GM23338 (cell line): ENCODE results near the gene TBL1XR1. TPM values are rescaled to one million over a fixed set of nuclear protein-coding genes. Genes with fewer than 3 reads are reported as not detected.

Experiments used
- ATAC-seq: fragments of 200-7000 bp; cut with Tn5 transposase; 3 replicates; pipeline ENCODE4 v1.9.1; 2020
- DNase-seq: peaks from one replicate; pipeline ENCODE4 v3.0.0-alpha.2; 2015; ENCODE audit warnings: low spot score
- H2AFZ ChIP-seq: fragments of 200-600 bp; sonication (generic); 2 replicates; pipeline ENCODE4 v1.8.0; 2016; ENCODE audit warnings: antibody characterized with exemption, mild to moderate bottlenecking, moderate library complexity
- H3F3A ChIP-seq: fragments of 200-600 bp; sonication (generic); replicated peaks from 2 replicates; pipeline ENCODE4 v1.8.0; 2017; ENCODE audit warnings: antibody characterized with exemption, mixed run types, low read depth
- H3K27ac ChIP-seq: fragments of 200-600 bp; sonication (generic); 2 replicates; pipeline ENCODE4 v1.6.1; 2016; ENCODE audit warnings: low read depth
- H3K27me3 ChIP-seq: fragments of 200-600 bp; sonication (generic); 2 replicates; pipeline ENCODE4 v1.8.0; 2016; ENCODE audit warnings: mild to moderate bottlenecking, mixed run types, moderate library complexity; ENCODE audit not compliant: insufficient read depth
- H3K36me3 ChIP-seq: fragments of 200-600 bp; sonication (generic); 2 replicates; pipeline ENCODE4 v1.8.0; 2016; ENCODE audit warnings: mild to moderate bottlenecking; ENCODE audit not compliant: insufficient read depth
- H3K4me1 ChIP-seq: fragments of 200-600 bp; sonication (generic); 2 replicates; pipeline ENCODE4 v1.8.0; 2016; ENCODE audit warnings: mild to moderate bottlenecking, moderate library complexity; ENCODE audit not compliant: insufficient read depth
- H3K4me2 ChIP-seq: fragments of 200-600 bp; sonication (generic); 2 replicates; pipeline ENCODE4 v1.7.1; 2017; ENCODE audit warnings: mixed run types
- H3K4me3 ChIP-seq: fragments of 200-600 bp; sonication (generic); 2 replicates; pipeline ENCODE4 v1.6.1; 2016; ENCODE audit warnings: mixed run types
- H3K79me2 ChIP-seq: fragments of 200-600 bp; sonication (generic); replicated peaks from 2 replicates; pipeline ENCODE4 v1.8.0; 2017; ENCODE audit warnings: mild to moderate bottlenecking; ENCODE audit not compliant: insufficient read depth
- H3K9me2 ChIP-seq: fragments of 200-600 bp; sonication (generic); 2 replicates; pipeline ENCODE4 v1.8.0; 2017; ENCODE audit not compliant: insufficient read depth
- H4K20me1 ChIP-seq: fragments of 200-600 bp; sonication (generic); replicated peaks from 2 replicates; pipeline ENCODE4 v1.8.0; 2017; ENCODE audit warnings: mild to moderate bottlenecking; ENCODE audit not compliant: insufficient read depth
- H3K27ac Mint-ChIP-seq: 2 replicates; pipeline ENCODE4 v1.8.0; 2020; ENCODE audit warnings: inconsistent platforms, mild to moderate bottlenecking, moderate library complexity, mixed read lengths
- H3K27me3 Mint-ChIP-seq: 3 replicates; pipeline ENCODE4 v1.8.0; 2022; ENCODE audit warnings: low read depth, mild to moderate bottlenecking, moderate library complexity, mixed read lengths, inconsistent platforms; ENCODE audit not compliant: insufficient read depth, poor library complexity
- H3K36me3 Mint-ChIP-seq: 3 replicates; pipeline ENCODE4 v1.8.0; 2021; ENCODE audit warnings: low read depth, mild to moderate bottlenecking, inconsistent platforms, moderate library complexity, mixed read lengths
- H3K4me1 Mint-ChIP-seq: 3 replicates; pipeline ENCODE4 v1.8.0; 2020; ENCODE audit warnings: mild to moderate bottlenecking, inconsistent platforms, mixed read lengths
- H3K4me3 Mint-ChIP-seq: 3 replicates; pipeline ENCODE4 v1.8.0; 2021; ENCODE audit warnings: moderate library complexity, mild to moderate bottlenecking, inconsistent platforms, mixed read lengths
- H3K9me3 Mint-ChIP-seq: 3 replicates; pipeline ENCODE4 v1.8.0; 2020; ENCODE audit warnings: moderate library complexity, mild to moderate bottlenecking, inconsistent platforms, mixed read lengths
- ETS1 ChIP-seq: IDR thresholded peaks from 2 replicates; pipeline ENCODE4 v1.6.1; 2016; ENCODE audit warnings: antibody characterized with exemption
- NANOG ChIP-seq: IDR thresholded peaks from 2 replicates; pipeline ENCODE4 v1.6.1; 2016; ENCODE audit warnings: antibody characterized with exemption, borderline replicate concordance
- POLR2AphosphoS5 ChIP-seq: IDR thresholded peaks from 2 replicates; pipeline ENCODE4 v1.6.1; 2016; ENCODE audit warnings: antibody characterized with exemption, low read depth
- REST ChIP-seq: IDR thresholded peaks from one replicate; pipeline ENCODE4 v1.6.1; 2018; ENCODE audit warnings: antibody characterized with exemption; ENCODE audit not compliant: unreplicated experiment
- ZNF114 ChIP-seq: fragments of 250-450 bp; sonication (Bioruptor Pico); IDR thresholded peaks from 2 replicates; pipeline ENCODE4 v1.5.0; 2020; ENCODE audit warnings: mild to moderate bottlenecking, moderate library complexity
- ZNF331 ChIP-seq: fragments of 250-450 bp; sonication (Bioruptor Pico); IDR thresholded peaks from 2 replicates; pipeline ENCODE4 v1.5.0; 2020; ENCODE audit warnings: low read depth, mild to moderate bottlenecking, moderate library complexity
- ZNF462 ChIP-seq: fragments of 250-450 bp; sonication (Bioruptor Pico); IDR thresholded peaks from 2 replicates; pipeline ENCODE4 v1.5.0; 2020; ENCODE audit warnings: mild to moderate bottlenecking, moderate library complexity
- polyA plus RNA-seq: library from polyadenylated mRNA; unstranded; fragments of >200 nt; fragmentation: Nextera tagmentation; extraction: Ambion mirVana; gene quantifications from 2 replicates; pipeline ENCODE4 v1.2.1, GENCODE V29; 2016
- total RNA-seq: library from RNA; depleted of rRNA; stranded (reverse); fragments of >200 nt; shearing (Covaris generic); gene quantifications from 2 replicates; pipeline ENCODE4 v1.2.3, GENCODE V29; 2014

The TBL1XR1 gene
- total and polyA plus RNA-seq, 2 experiments from 2014 or later, result 49.6 to 122 TPM

GRCh38 chr3:177195242-177195991 lies 1.9 kb downstream of the TBL1XR1 start:
- Histone ChIP-seq H2AFZ (no peak overlapping the region), H3K4me1 (peaks cover 54% of the 10 kb centered on the region), H3K36me3 (no peaks in the 10 kb centered on the region), H3K9me2 (no peaks in the 10 kb centered on the region), H3K27ac (peak overlapping the region; percentile 100), H3K27me3 (no peaks in the 10 kb centered on the region), H3K79me2 (peaks cover 62% of the 10 kb centered on the region), H4K20me1 (peaks cover 42% of the 10 kb centered on the region), H3F3A (0 out of 2 replicates have a peak, but pooled peaks cover 6% of the 10 kb centered on the region), H3K4me2 (peak overlapping the region; percentile 86), H3K4me3 (peak overlapping the region; percentile 91)
- peaks cover 28% of the 10 kb centered on the region for H3K36me3 Mint-ChIP-seq
- peak overlapping the region; percentile 95 for H3K4me3 Mint-ChIP-seq
- peak; percentile 79 for DNase-seq
- no peak for TF ChIP-seq ZNF331 (CRISPR knock-in tag)
- peak; percentile 35; the same call in 1 of the 2 replicates for TF ChIP-seq POLR2AphosphoS5
- TF ChIP-seq NANOG, result no peak
- no peak for TF ChIP-seq ZNF114
- no peak for TF ChIP-seq REST
- no peak for TF ChIP-seq ETS1
- no peaks in the 10 kb centered on the region for H3K9me3 Mint-ChIP-seq
- H3K27me3 Mint-ChIP-seq, result peaks cover 17% of the 10 kb centered on the region
- peak overlapping the region; percentile 99 for H3K27ac Mint-ChIP-seq
- H3K4me1 Mint-ChIP-seq, result peaks cover 58% of the 10 kb centered on the region
- ATAC-seq, result no peak

GRCh38 chr3:177194299-177194698 lies 3.0 kb downstream of the TBL1XR1 start:
- Mint-ChIP-seq H3K4me3 (peak overlapping the region; percentile 95), H3K27ac (no peak overlapping the region), H3K9me3 (no peaks in the 10 kb centered on the region), H3K27me3 (peaks cover 17% of the 10 kb centered on the region), H3K4me1 (peaks cover 53% of the 10 kb centered on the region), H3K36me3 (peaks cover 28% of the 10 kb centered on the region)
- peak overlapping the region; percentile 86 for H3K4me2 ChIP-seq
- no peaks in the 10 kb centered on the region for H3K27me3 ChIP-seq
- H3K9me2 ChIP-seq, result no peaks in the 10 kb centered on the region
- no peak overlapping the region for H3K27ac ChIP-seq
- H4K20me1 ChIP-seq, result peaks cover 53% of the 10 kb centered on the region
- H2AFZ ChIP-seq, result no peak overlapping the region
- H3K36me3 ChIP-seq, result no peaks in the 10 kb centered on the region
- peak overlapping the region; percentile 91 for H3K4me3 ChIP-seq
- H3F3A ChIP-seq, result 0 out of 2 replicates have a peak, but pooled peaks cover 4% of the 10 kb centered on the region
- H3K4me1 ChIP-seq, result peaks cover 47% of the 10 kb centered on the region
- ATAC-seq (no peak), DNase-seq (no peak)
- peaks cover 73% of the 10 kb centered on the region for H3K79me2 ChIP-seq
- no peak for TF ChIP-seq POLR2AphosphoS5
- no peak for TF ChIP-seq ZNF331 (CRISPR knock-in tag)
- TF ChIP-seq ZNF114, result no peak
- TF ChIP-seq NANOG, result no peak
- no peak for TF ChIP-seq ZNF462
- TF ChIP-seq ETS1, result no peak
